ENCODE data around the gene FAM3B. TPM values are rescaled to one million over a fixed set of nuclear protein-coding genes. Genes with fewer than 3 reads are reported as not detected.

The FAM3B gene
- total and polyA plus RNA-seq, 9 of the 15 experiments (the other 6 are each of a cell fraction or from before 2014, with no cell fraction given), result 0.04 to 0.18 (median 0.12) TPM; not detected in 5

- H3K9me1 ChIP-seq (ENCODE audit: control insufficient read depth, insufficient read depth, low read length), result no peaks in the 10 kb centered on the region
- intact Hi-C loops (cut with micrococcal nuclease) (no loop called here), in situ Hi-C loops (cut with MboI) (no loop called here)
- H3K27me3 ChIP-seq (ENCODE audit: control insufficient read depth in 2 of 2, insufficient read depth in 2 of 2, low read length in 2 of 2), result peaks cover 18 to 43% of the 10 kb centered on the region in 2 experiments; a peak in 3 of 5 replicates
- ChIA-PET CTCF (ENCODE audit: low intra/inter-chr PET ratio) (no interaction called here), POLR2A (interaction anchor here (1.3 kb wide), 1 partner anchor 8 kb away, joined by 3 read pairs; no protein-coding TSS in a partner anchor)
- no peaks in the 10 kb centered on the region for H3K4me1 ChIP-seq (replicated peaks in 1 of 2; ENCODE audit: control insufficient read depth in 2 of 2, insufficient read depth in 2 of 2, low read length in 2 of 2)
- H3K27ac ChIP-seq (ENCODE audit: extremely low read depth, low read depth, low read length), result no peak overlapping the region
- 2% methylated on average over 10 of the region's 10 CpGs for WGBS (ENCODE audit: insufficient coverage, low coverage, missing lambda C conversion rate)
- H3K4me2 ChIP-seq (ENCODE audit: insufficient read depth, low read length), result no peak overlapping the region
- no peak overlapping the region for H2AFZ ChIP-seq (ENCODE audit: low read depth, low read length)
- H4K20me1 ChIP-seq (replicated peaks; ENCODE audit: control insufficient read depth, insufficient read depth, low read length), result no peaks in the 10 kb centered on the region
- no peak overlapping the region for H3K4me3 ChIP-seq
- TF ChIP-seq MXI1 (IDR thresholded peaks at IDR 0.05; ENCODE audit: low read depth, low read length), result no peak
- TF ChIP-seq ZNF609 (CRISPR knock-in tag; IDR thresholded peaks at IDR 0.05; ENCODE audit: borderline replicate concordance), result no peak
- no peak for TF ChIP-seq ZNF79 (CRISPR knock-in tag; IDR thresholded peaks at IDR 0.05; ENCODE audit: low read depth)
- TF ChIP-seq ATF3 (IDR thresholded peaks at IDR 0.05), result no peak
- no peak for TF ChIP-seq ATF3 (CRISPR knock-in tag; conservative IDR thresholded peaks at IDR 0.05)
- TF ChIP-seq TRIM24 (IDR thresholded peaks at IDR 0.05), result no peak
- TF ChIP-seq CBFA2T3 (IDR thresholded peaks at IDR 0.05), result no peak
- TF ChIP-seq GTF2A2 (tag; IDR thresholded peaks at IDR 0.05), result no peak
- TF ChIP-seq ZBTB7A (IDR thresholded peaks at IDR 0.05; ENCODE audit: borderline replicate concordance, control insufficient read depth, low read depth, low read length), result no peak
- no peak for TF ChIP-seq THRA (IDR thresholded peaks at IDR 0.05)
- no peak for ATAC-seq
- no peak for FAIRE-seq
- H3K9ac ChIP-seq (ENCODE audit: insufficient read depth in 1 of 2, low read depth in 2 of 2, low read length in 2 of 2), result no peak overlapping the region
- DNase-seq (ENCODE audit: extremely low read depth in 1 of 4, low spot score in 3 of 4), result no peak
- no peaks in the 10 kb centered on the region for H3K36me3 ChIP-seq (ENCODE audit: control insufficient read depth, insufficient read depth, low read length)
- H3K9me3 ChIP-seq (replicated peaks; ENCODE audit: control insufficient read depth, insufficient read depth, low read depth, low read length), result no peaks in the 10 kb centered on the region
- no peaks in the 10 kb centered on the region for H3K79me2 ChIP-seq (ENCODE audit: control insufficient read depth, insufficient read depth, low read length)
- BruUV-seq (replicated peaks), result no TSS peak
Measured at GRCh38 chr21:41403966-41404365, 87.4 kb downstream of the FAM3B start.
